ENCODE results near the gene NRSN2. TPM values are rescaled to one million over a fixed set of nuclear protein-coding genes. Genes with fewer than 3 reads are reported as not detected.

NRSN2 gene
- total RNA-seq, 1 experiment from 2014 or later, result 44.9 TPM

DNA sequence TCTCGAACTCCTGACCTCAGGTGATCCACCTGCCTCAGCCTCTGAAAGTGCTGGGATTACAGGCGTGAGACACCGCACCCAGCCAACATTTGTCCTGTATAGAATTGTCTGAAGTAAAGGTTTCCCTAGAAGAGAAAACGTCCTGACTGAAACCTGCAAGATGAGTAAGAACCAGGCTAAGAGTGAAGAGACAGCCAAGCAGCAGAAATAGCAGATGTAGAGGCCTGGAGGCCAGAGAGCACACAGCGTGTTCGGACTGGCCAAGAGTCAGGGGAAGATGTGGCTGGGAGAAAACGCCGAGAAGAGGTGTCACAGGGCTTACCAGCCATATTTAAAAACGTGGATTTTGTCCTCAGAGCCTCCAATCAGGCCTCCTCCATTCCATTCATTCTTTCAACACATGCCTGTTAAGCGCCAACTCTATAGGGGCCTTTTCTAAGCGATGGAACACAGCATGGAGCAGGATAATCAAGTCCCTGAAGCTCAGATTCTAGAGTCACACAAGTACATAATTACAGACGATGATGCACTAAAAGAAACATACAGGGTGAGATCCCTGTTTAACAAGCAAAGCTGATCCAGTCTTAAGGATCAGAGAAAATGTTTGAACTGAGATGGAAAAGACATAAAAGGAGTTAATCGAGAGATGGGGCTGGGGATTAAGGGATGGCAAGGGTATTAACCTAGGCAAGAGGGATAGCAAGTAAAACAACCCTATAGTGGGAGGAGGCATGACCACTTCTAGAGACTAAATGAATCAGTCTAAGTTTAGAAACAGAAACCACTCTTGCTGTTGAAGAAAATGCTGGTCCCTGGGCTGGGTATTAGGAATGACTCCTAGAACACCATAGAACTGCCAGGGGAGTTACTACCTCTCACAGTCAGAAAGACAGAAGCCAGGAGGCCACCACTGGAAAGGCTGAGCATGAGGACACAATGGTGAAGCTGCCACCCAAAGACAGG lies 44.7 kb upstream of the NRSN2 start:
- no TSS peak for BruUV-seq (replicated peaks)
- in situ Hi-C loops (cut with HindIII; ENCODE audit: low pct_unique_long_range_greater_than_20kb, low sequenced_read_pairs) (no loop called here), intact Hi-C loops (cut with micrococcal nuclease; ENCODE audit: unreplicated experiment) (no loop called here)
- no peaks in the 10 kb centered on the region for H3K27me3 ChIP-seq (ENCODE audit: control insufficient read depth, insufficient read depth, low read length)
- H3K27ac ChIP-seq (ENCODE audit: low read length), result no peak overlapping the region
- ATAC-seq (no peak), DNase-seq (ENCODE audit: low read depth, low spot score) (no peak)
- H3K4me1 ChIP-seq (ENCODE audit: control insufficient read depth, insufficient read depth, low read length), result peaks cover 23% of the 10 kb centered on the region
- TF ChIP-seq TCF7L2 (IDR thresholded peaks at IDR 0.05; ENCODE audit: low read depth, low read length), result no peak
- TF ChIP-seq CTCF (IDR thresholded peaks at IDR 0.05), result no peak
- TF ChIP-seq, protein P1, sequence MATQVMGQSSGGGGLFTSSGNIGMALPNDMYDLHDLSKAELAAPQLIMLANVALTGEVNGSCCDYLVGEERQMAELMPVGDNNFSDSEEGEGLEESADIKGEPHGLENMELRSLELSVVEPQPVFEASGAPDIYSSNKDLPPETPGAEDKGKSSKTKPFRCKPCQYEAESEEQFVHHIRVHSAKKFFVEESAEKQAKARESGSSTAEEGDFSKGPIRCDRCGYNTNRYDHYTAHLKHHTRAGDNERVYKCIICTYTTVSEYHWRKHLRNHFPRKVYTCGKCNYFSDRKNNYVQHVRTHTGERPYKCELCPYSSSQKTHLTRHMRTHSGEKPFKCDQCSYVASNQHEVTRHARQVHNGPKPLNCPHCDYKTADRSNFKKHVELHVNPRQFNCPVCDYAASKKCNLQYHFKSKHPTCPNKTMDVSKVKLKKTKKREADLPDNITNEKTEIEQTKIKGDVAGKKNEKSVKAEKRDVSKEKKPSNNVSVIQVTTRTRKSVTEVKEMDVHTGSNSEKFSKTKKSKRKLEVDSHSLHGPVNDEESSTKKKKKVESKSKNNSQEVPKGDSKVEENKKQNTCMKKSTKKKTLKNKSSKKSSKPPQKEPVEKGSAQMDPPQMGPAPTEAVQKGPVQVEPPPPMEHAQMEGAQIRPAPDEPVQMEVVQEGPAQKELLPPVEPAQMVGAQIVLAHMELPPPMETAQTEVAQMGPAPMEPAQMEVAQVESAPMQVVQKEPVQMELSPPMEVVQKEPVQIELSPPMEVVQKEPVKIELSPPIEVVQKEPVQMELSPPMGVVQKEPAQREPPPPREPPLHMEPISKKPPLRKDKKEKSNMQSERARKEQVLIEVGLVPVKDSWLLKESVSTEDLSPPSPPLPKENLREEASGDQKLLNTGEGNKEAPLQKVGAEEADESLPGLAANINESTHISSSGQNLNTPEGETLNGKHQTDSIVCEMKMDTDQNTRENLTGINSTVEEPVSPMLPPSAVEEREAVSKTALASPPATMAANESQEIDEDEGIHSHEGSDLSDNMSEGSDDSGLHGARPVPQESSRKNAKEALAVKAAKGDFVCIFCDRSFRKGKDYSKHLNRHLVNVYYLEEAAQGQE (IDR thresholded peaks at IDR 0.05; ENCODE audit: insufficient read depth in 1 of 2, low read depth in 2 of 2, low read length in 1 of 2), result no peak
- TF ChIP-seq SIN3A (IDR thresholded peaks at IDR 0.05; ENCODE audit: borderline replicate concordance, insufficient read depth, low read depth, low read length), result no peak
- TF ChIP-seq POLR2AphosphoS5 (IDR thresholded peaks at IDR 0.05; ENCODE audit: low read depth, low read length), result no peak
- no peak overlapping the region for H3K4me3 ChIP-seq (ENCODE audit: low read depth in 2 of 2, low read length in 2 of 2)
- ChIA-PET POLR2A (no interaction called here), CTCF (no interaction called here)
- peaks cover 8% of the 10 kb centered on the region; the same call in 1 of the 2 replicates for H3K36me3 ChIP-seq (ENCODE audit: control insufficient read depth, insufficient read depth, low read length)
- H3K9me3 ChIP-seq (ENCODE audit: control insufficient read depth, insufficient read depth, low read depth, low read length), result no peaks in the 10 kb centered on the region

GRCh38 chr20:305745-306144 lies 41.2 kb upstream of the NRSN2 start:
- ChIA-PET CTCF (no interaction called here), POLR2A (no interaction called here)
- Histone ChIP-seq H3K27ac (ENCODE audit: low read length) (no peak overlapping the region), H3K4me1 (ENCODE audit: control insufficient read depth, insufficient read depth, low read length) (peaks cover 18% of the 10 kb centered on the region), H3K9me3 (ENCODE audit: control insufficient read depth, insufficient read depth, low read depth, low read length) (no peaks in the 10 kb centered on the region), H3K36me3 (ENCODE audit: control insufficient read depth, insufficient read depth, low read length) (no peaks in the 10 kb centered on the region), H3K4me3 (ENCODE audit: low read depth in 2 of 2, low read length in 2 of 2) (no peak overlapping the region), H3K27me3 (ENCODE audit: control insufficient read depth, insufficient read depth, low read length) (no peaks in the 10 kb centered on the region)
- in situ Hi-C loops (cut with HindIII; ENCODE audit: low pct_unique_long_range_greater_than_20kb, low sequenced_read_pairs), result no loop called here
- TF ChIP-seq, protein P1 (IDR thresholded peaks at IDR 0.05; ENCODE audit: insufficient read depth in 1 of 2, low read depth in 2 of 2, low read length in 1 of 2), result no peak
- TF ChIP-seq CTCF (IDR thresholded peaks at IDR 0.05), result no peak
- TF ChIP-seq SIN3A (IDR thresholded peaks at IDR 0.05; ENCODE audit: borderline replicate concordance, insufficient read depth, low read depth, low read length), result no peak
- TF ChIP-seq POLR2AphosphoS5 (IDR thresholded peaks at IDR 0.05; ENCODE audit: low read depth, low read length), result no peak
- no peak for TF ChIP-seq TCF7L2 (IDR thresholded peaks at IDR 0.05; ENCODE audit: low read depth, low read length)
- DNase-seq (ENCODE audit: low read depth, low spot score) (no peak), ATAC-seq (no peak)
- BruUV-seq (replicated peaks), result no TSS peak
- intact Hi-C loops (cut with micrococcal nuclease; ENCODE audit: unreplicated experiment), result no loop called here
